HG03565 (cell line): ENCODE measurements around the gene GMPPB.

Experiments used
- ATAC-seq: cut with Tn5 transposase; IDR thresholded peaks from one replicate; pipeline ENCODE4 v1.9.1; 2021; ENCODE audit warnings: mild to moderate bottlenecking, moderate library complexity; ENCODE audit not compliant: unreplicated experiment

Gene GMPPB

GRCh38 chr3:49673121-49673714, 50.5 kb downstream of the GMPPB start:
- ATAC-seq: no peak

DNA sequence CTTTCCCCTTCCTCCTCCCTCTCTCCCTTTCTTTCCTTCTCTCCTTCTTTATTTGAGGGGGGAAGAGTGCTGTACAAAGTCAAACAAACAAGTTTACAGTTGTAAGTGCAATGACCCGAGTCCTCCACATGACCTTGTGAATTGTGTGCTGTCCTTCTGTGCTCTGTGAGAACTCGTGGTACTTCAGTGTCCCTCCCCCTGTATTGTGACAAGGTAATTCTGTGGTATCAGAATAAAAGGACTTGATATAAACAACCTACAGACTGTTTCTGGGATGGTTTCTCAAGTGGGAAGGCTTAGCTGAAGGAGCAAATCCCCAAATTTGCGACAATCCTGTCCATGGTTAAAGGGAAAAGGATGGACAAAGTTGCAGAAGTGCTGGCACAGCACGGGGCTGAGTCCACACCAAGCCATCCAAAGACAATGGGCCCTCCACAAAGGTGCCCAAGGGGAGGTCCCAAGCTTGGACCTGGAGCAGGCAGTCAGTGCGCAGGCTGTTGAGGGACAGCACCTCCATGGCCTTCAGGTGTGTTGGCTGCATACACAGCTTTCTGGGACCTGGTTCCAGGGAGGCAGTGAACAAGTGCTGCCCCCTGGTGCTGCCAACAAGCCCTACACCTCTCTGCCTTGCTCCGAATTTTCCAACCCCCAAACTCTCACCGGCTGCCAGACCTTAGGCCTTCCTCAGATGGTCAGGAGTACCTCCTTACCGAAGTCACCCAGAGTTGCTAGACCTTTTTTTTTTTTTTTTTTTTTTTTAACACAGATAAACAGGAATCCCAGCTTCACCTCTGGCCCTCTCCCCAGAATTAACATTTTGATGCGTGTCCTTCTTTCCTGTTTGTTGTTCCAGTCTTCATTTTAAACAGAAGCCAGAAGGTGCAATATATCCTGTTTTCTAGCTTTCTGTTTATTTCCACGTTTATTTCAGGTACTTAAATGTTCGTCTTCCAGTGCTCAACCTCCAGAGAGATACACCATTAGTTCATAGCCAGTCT, 52.2 kb downstream of the GMPPB start:
- no peak for ATAC-seq

GRCh38 chr3:49670940-49671290, 52.8 kb downstream of the GMPPB start:
- no peak for ATAC-seq
